NCI-H146 treated with DMSO at 0.1 percent for 48 hours (cell line): Measurements from ENCODE around the gene SNRPD3.
"Not testable (repeated sequence)": the region's sequence is repeated elsewhere in the genome, so short reads cannot be mapped to it uniquely, and the experiment has no call there.

Source experiments
- DNase-seq: peaks from one replicate; lab custom pipeline; 2025; ENCODE audit not compliant: unreplicated experiment; lab: John Stamatoyannopoulos, UW

The SNRPD3 gene

DNA sequence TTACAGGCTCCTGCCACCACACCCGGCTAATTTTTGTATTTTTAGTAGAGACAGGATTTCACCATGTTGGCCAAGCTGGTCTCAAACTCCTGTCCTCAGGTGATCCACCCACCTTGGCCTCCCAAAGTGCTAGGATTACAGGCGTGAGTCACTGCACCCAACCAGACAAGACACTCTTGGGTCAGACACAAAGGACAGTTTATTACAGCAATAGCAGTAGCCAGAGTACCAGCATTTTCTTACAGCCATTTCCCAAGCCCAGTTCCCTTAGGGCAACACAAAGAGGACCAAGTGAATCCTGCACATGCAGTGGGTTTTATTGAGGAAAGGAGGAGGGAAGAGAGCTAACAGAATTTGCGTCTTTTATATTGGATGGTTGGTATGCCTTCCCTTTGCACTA lies 24.8 kb upstream of the SNRPD3 start:
- not testable (repeated sequence) for DNase-seq

DNA sequence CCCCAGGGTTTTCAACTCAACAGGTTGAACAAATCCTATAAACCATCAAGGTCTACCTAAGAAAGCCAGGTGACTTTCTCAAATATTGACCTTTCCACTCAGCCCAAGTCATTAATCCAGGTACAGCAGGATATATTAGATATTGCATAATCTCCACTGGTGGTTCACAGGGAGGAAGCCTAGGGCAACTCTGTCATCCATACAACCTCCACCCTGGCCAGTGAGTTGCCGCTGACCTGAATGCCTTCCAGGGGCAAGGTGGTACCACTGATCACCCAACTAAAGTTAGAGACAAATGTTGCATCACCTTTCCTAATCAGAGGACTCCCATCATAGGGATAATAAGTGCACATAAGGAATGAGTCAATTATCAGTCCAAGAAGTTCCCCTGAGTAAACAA lies 23.7 kb upstream of the SNRPD3 start:
- DNase-seq = no peak

DNA sequence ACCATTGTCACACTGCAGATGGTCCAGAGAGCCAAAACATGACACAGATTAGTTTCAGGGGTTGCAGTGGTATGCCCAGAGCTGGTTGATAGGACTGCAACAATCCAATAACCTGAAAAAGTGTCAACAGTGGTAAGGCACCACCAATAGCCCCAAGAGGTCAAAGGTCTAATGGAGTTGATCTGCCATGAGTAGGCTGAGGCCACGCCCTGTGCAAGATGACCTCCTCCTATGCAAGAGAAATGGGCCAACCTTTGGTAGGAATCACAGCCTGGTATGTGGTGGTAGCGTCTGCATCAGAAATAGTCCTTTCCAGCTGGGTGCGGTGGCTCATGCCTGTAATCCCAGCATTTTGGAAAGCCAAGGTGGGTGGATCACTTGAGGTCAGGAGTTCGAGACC lies 20.5 kb upstream of the SNRPD3 start:
- DNase-seq = no peak

DNA sequence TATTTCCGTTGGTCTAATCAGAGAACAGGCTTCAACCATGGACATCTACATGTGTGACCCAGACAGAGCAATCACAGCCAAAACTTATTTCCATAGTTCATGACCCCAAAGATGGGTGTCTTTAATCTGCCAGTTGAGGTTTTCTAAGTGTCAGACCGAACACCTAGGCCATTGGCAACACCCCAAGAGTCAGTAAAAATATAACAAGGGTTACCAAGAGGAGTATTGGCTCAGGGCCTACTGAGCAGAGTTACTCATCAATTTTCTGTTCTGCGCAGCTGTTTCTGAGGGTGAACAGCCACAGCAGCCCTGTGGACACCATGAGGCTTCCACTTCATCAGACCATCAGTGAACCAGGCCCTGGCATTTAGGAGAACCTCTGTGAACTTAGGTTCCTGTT lies 19.7 kb upstream of the SNRPD3 start:
- DNase-seq = no peak

DNA sequence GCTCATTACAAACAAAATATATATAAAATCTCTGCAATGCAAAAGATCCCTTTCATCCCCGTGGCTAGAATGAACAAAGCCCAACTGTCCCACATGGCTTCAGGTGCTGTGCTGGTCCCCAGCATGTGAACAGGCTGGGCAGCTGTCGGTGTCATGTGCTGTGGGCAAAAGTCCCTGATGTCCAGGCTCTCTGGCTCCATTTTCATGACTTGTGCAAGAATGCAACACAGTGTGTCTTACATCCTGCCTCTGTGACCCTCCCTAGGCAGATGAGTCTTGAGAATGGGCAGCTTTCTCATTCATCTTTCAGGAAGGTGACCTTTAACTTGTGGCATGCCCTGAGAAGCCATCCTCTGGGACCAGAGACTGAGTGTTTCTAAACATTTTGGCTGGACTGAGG lies 15.3 kb upstream of the SNRPD3 start:
- DNase-seq = no peak

DNA sequence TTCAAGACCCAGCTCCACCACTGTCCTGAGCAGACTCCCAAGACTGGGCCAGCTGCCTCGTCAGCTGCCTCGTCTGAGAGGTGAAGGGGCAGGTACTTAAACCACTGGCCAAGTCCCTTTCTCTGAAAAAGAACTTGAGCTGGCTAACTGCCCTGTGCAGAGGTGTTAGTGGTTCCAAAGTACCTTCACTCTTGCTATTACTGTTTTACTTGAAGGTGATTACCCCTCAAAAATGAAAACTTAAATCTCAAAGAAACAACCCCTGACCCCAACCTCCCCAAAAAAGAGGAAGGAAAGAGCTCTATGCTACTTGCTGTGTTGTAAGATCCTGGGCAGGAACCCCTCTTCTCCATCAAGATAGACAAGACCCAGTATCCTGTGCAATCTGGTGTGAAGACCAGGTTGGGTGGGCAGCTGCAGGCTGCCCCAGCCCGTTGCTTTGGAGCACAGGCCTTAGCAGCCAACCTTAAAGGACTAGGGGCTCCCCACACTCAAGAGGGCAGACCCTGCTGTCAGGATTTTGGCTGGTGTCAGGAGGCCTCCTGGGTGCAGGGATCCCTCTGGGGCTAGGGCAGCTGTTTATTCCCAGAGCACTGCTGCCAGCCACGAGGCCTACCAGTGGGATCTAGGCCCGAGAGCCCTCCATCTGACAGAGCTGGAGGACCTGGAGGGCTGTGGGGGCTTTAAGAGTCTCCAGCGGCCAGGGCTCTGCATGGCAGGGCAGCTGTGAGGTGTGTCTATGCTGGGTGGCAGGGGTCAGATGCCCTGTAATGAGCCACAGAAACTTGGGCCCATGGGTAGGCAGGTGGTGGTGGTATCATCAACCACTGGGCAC lies 13.9 kb upstream of the SNRPD3 start:
- DNase-seq = no peak

DNA sequence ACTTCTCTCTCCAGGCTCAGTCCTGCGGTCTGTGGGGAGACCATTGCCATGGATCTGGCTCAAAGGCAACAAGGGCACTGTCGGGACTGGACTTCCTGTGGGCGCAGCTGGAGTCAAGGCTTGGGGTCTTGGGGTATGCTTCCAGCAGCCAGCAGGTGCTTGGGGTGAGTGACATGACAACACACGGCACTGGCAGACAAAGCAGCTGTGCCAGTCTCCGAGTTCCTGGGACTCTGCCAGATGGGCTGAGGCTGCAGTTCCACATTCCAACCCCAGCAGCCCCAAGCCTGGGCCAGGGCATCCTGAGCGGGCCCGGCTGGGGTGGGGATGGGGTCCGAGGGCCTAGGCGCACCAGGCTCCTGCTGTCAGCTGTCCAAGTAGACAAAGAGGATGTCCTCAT lies 13.2 kb upstream of the SNRPD3 start:
- no peak for DNase-seq

DNA sequence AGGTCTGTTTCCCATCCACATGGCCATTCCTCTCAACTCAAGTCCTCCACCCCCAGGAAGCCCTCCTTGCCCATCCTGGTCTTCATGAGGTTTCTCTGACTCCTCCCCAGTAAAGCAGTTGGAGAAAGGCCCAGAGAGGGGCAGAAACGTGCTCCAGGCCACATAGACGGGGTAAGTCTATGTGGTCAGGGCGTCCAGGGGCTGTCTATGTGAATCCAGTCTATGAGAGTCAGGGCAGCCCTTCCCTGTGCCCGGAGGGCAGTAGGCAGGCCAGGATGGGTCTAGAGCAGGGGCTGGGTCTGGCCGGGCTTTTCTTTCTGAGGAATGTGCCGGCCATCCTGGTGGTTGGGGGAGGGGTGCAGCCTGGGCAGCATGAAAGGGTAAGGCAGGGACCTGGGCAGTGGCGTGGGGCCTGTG lies 12.6 kb upstream of the SNRPD3 start:
- DNase-seq = no peak

DNA sequence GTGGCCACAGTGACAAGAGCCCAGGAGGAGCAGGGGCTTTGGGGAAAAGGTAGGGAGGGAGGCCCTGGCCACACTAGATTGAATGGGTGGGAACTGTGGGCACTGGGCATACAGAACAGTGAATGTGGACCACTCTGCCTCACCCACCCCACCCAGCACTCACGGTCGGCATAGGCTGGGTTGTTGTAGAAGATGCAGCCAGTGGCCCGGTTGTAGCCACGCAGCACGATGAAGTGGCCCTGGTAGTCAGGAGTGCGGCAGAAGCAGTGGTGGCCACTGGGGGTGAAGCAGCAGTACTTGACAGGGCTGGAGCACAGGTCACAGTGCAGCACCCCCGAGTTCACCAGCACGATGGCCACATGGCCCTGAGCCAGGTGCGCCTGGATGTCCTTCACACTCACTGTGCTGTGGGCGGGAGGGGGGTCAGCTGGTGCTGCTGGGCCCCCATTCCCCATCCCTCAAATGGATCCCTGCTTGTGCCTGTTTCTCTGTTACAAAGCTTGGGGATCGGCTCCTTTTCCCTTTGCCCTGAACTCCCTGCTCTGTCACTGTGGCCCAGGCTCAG lies 12.0 kb upstream of the SNRPD3 start:
- DNase-seq = no peak

DNA sequence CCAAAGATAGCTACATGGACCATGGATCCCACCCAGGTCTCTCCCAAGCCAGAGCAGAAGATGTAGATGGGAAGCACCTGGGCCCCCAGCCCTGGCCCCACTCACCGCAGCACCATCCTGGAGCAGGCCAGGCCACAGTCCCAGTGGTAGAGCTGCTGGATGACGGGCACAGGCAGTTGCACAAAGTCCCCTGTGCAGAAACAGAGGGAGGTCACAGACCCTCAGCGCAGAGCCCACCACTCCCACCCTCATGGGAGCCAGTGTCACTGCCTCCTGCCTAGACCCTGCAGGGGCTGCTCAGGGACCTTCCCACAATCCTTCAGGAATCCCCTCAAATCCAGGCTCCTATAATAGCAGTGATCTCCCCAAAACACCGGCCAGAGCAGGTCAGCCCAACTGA lies 7.0 kb upstream of the SNRPD3 start:
- no peak for DNase-seq

DNA sequence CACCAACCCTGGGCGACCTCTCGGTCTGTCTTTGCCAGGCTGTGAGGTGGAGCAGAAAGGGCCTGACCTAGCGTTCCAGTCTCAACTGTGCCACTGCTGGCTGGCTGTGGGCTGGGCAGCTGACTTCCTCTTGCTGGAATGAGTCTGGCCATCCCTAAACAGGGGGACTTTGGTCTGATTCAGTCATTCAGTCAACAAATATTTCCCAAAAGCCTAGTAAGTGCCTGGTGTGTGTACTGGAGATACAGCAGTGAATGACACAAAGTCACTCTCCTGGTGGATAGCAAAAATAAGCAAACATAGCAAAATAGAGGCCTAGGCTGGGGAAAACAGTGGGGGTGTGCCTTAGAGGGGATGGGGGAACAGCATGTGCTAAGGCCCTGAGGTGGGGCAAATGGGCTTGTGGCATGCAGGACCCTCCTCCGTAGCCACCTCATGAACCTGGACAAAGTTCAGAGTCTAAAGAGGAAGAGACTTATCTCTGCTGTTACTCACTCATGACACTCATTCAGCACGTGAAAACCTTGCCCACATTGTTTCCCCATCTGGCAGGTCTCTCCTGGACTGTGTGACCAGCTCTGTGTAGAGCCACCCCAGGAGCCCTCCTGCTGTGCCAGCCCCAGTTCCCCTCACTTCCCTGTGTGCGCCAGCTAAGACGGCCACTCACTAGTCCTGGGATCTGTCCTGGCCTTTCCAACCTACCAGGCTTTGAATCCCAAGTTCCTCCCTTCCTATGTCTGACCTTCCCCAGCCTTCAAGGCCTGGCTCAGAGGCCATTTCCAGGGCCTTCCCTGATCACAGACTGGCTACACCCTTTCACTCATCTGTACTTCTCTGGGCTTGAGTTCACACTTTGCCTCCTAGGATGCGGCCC lies 5.5 kb upstream of the SNRPD3 start:
- no peak for DNase-seq

DNA sequence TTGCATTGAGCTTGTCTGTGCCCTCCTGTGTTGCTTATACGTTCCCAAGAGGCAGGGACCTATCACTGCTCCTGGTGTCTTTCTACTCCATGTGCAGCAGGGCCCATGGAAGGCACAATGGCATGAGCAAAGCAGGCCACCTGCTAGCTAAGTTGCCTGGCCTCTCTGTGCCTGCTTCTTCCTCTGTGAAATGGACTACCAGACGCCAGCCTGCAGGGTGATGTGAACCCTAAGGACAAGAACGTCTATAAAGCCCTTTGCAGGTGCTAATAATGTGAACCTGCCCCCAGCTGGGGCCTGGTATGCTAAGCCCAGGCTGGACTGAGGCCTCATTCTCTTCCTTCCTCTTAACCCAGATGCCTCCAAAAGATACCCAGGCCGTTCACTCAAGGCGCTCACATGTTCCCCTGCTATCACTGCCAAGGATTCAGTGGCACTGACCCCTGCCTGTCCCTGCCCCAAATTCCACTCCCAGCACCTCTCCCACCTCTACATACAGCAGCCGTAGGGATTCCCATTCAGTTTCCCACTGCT lies 4.8 kb upstream of the SNRPD3 start:
- no peak for DNase-seq

DNA sequence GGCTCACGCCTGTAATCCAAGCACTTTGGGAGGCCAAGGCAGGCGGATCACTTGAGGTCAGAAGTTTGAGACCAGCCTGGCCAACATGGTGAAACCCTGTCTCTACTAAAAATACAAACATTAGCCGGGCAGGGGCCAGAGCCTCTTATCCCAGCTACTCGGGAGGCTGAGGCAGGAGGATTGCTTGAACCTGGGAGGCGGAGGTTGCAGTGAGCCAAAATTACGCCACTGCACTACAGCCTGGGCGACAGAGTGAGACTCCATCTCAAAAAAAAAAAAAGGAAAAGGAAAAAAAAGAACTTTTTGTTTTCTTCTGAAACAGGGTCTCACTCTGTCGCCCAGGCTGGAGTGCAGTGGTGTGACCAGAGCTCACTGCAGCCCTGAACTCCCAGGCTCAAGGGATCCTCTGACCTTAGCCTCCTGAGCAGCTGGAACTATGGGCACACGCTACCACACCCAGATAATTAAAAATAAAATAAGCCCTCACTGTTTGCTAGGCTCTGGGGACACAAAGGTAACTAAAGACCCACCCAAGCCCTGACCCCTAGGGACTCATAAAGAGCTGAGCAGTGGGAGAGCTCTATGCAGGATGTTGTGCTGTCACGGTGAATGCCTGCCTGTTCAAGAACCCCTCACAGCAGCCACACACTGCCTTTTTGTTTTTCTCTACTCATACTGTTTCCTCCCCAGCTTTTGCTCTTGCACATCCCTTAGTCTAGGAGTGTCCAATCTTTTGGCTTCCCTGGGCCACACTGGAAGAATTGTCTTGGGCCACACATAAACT lies 3.1 kb upstream of the SNRPD3 start:
- not testable (repeated sequence) for DNase-seq

DNA sequence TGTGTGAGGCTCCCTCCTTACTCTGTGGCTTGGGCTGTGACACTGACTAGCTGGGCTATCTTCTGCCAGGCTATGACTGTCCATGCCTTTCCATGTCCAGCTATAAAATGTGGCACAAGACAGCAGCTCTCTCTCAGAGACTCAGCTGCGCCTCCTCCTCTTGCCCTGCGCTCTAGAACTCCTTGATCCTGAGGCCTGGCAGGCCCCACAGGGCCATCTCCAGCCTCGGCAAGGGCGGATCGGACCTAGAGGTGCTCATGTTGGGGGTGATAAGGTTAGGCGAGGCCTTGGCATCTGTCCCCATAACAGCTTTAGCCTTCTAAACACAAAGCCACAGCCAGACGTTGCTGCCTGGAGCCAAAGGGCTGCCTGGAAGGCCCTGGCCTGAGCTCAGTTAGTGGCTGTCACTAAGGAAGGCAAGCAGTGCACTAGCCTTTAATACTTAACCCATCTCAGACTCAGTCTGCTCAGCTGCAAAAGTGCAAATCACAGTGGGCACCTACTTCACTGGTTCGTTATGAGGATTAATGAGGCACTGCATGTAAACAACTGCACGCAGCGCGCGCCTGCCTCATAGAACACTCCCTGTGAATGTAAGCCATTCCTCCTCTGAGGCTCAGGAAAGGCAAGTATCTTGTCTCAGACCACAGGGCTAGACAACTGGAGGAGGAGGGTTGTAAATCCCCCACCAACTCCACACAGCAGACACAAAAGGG lies 2.0 kb upstream of the SNRPD3 start:
- no peak for DNase-seq

DNA sequence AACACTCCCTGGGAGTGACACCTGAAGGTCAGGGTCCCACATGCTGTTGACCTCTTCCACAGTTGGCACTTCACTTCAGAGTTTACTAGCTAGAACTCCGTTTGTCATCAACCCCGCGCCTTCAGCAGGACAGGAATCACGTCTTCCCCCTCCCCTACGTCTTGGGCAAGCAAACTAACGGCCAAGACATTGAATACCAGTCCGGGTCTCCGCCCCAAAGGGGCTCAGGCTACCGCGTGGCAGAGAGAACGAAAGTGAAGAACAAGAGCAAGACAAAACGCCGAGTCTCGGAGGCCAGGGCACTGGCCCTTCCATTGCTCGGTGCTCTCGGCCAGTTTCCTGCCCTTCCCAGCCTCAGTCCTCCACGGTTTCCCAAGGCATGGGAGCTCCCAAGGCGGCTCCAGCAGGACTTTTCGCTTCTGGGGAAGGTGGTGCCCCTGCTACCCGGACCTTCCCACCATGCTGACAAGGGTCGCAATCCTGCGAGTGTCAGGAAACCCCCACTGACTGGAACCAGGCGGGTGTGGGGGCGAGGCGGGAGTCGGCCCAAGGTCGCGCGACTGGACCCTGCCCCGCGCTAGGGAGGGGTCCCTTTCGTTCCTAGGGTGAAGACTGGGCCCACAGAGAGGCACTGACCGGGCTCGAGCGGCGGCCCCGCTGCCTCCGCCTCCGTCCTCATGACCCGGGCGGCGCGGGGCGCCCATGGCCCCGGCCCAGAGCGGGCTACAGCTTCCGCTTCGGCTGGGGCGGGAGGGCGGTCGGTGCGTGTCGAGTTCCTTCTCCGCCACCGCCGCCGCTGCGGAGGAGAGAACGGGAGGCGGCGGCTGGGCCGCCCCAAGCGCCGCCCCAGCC lies 1.3 kb upstream of the SNRPD3 start, which contains the start of gene GUCD1:
Gene GUCD1, minus strand, starts transcription at position 826 of the 852 bp plus-strand sequence. Its CDS starts 147 bp downstream, at position 679.
- no peak for DNase-seq

DNA sequence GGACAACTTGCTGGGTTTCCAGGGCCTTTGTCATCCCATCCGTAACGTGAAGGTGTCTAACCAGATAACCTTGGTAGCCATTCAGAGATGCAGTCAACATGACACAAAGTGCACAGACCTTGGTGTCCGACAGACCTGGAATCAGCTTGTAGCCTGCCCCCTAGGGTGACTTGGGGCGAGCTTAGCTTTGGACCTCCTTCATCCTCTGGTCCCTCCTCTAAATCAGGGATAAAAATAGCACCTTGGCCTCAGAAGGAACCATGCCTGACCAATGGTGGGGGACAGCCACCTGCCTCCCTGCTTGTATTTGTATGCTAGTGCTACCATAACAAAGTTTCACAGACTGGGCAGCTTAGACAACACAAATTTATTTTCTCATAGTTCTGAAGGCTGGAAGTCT lies 3.7 kb downstream of the SNRPD3 start:
- DNase-seq = no peak

DNA sequence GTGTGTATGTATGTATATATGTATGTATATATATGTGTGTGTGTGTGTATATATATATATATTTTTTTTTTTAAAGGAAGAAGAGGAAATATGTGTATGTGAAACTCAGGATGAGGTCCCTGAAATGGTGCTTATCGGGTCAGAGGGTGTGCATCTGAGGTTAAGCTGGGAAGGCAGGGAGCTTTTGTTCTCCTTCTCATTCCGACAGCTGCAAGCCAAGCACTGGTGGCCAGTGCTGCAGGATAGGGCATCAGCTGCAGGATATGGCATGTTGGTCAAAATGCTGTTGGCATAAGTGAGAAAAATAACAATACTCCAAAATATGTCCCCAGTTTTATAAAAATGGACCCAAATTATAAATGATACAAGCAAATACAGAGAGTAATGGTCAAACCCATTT lies 7.4 kb downstream of the SNRPD3 start:
- DNase-seq = no peak

DNA sequence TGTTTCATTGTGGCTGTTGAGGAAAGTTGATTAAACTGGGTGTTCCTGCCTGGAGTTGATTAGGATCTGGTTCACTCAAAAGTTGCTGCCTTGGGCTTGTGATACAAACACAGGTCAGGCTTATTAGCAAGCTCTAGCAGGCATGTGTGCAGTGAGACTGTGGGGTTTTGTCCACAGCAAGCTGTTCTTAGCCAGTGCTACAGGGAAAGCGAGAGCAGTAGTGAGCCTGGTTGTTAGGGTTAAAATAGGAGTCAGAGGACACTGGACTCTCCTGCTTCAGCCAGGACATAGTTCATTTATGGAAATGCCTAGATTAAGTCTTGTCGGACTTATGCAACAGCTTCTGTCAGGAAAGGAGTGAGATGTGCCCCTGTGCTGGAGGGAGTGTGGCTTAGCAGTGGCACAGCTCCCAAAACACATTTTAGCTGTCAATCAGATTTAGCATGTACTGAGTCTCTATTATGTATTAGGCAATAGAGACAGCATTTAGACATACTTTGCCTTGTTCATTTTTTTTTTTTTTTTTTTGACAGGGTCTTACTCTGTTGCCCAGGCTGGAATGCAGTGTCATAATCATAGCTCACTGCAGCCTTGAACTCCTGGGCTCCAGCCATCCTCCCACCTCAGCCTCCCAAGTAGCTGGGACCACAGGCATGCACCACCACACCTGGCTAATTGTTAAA lies 8.7 kb downstream of the SNRPD3 start:
- no peak for DNase-seq

DNA sequence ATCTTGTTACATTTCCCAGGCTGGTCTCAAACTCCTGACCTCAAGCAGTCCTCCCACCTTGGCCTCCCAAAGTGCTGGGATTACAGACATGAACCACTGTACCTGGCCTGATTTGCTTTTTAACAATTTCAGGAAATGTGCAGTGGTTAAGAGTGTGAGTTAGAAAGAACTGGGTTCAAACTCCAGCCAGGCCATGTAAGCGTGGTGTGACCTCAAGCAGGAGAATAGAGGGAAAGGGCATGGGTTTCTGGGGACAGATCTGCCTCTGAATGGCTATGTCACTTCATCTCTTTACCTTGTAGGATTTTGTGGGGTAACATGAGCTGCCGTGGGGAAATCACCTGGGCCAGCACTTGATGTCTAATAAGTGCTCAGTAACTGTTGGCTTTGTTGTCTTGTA lies 9.3 kb downstream of the SNRPD3 start:
- DNase-seq = no peak
